Measurements from ENCODE around the gene MFNG. TPM values are rescaled to one million over a fixed set of nuclear protein-coding genes. Genes with fewer than 3 reads are reported as not detected.
A peak's percentile ranks its signal among the peaks of the same experiment; 100 is the strongest.

MFNG gene
- total RNA-seq, 2 experiments from 2014 or later: 225 to 235 TPM

DNA sequence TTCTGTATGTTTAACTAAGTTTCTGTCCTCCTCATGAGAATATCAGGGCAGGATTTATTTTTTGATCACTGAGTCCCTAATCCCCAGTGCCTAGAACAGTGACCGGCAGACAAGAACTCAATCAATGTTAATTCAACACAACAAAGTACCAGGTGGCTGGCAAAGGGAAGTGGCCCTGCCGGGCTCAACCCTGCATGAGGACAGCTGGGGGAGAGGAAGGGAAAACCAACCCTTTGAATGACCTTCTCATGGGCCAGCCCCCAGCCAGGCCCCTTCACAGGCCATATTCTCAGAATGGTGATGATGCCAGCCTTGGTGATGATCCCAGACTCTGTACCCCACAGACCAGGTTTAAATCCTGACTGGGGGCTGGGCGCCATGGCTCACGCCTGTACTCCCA lies 1.4 kb upstream of the MFNG start:
- Histone ChIP-seq H3K4me2 (ENCODE audit: low read length) (peak overlapping the region; percentile 77), H3K4me1 (ENCODE audit: insufficient read depth, low read length, poor library complexity, severe bottlenecking) (peaks cover 50% of the 10 kb centered on the region), H3K79me2 (ENCODE audit: insufficient read depth, low read depth, low read length) (peaks cover 36% of the 10 kb centered on the region), H2AFZ (ENCODE audit: low read length) (no peak overlapping the region), H3K36me3 (ENCODE audit: insufficient read depth, low read length) (peaks cover 21% of the 10 kb centered on the region), H3K4me3 (ENCODE audit: low read depth, low read length, poor library complexity, severe bottlenecking) (no peak overlapping the region), H4K20me1 (ENCODE audit: insufficient read depth, low read length) (0 out of 2 replicates have a peak, but pooled peaks cover 5% of the 10 kb centered on the region), H3K27ac (ENCODE audit: low read depth, low read length, poor library complexity, severe bottlenecking) (peak overlapping the region; percentile 91), H3K9me3 (ENCODE audit: low read length) (no peaks in the 10 kb centered on the region), H3K9me2 (ENCODE audit: insufficient read depth, low read length) (no peaks in the 10 kb centered on the region)
- ChIA-PET POLR2A (no interaction called here), CTCF (ENCODE audit: unreplicated experiment) (interaction anchor here (1.6 kb wide), 1 partner anchor 15 kb away, joined by 5 read pairs; no protein-coding TSS in a partner anchor)
- no TSS peak for BruUV-seq (replicated peaks)
- TF ChIP-seq, protein P1, sequence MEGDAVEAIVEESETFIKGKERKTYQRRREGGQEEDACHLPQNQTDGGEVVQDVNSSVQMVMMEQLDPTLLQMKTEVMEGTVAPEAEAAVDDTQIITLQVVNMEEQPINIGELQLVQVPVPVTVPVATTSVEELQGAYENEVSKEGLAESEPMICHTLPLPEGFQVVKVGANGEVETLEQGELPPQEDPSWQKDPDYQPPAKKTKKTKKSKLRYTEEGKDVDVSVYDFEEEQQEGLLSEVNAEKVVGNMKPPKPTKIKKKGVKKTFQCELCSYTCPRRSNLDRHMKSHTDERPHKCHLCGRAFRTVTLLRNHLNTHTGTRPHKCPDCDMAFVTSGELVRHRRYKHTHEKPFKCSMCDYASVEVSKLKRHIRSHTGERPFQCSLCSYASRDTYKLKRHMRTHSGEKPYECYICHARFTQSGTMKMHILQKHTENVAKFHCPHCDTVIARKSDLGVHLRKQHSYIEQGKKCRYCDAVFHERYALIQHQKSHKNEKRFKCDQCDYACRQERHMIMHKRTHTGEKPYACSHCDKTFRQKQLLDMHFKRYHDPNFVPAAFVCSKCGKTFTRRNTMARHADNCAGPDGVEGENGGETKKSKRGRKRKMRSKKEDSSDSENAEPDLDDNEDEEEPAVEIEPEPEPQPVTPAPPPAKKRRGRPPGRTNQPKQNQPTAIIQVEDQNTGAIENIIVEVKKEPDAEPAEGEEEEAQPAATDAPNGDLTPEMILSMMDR (conservative IDR thresholded peaks at IDR 0.05; ENCODE audit: low read length): no peak
- no peak for TF ChIP-seq EZH2phosphoT487 (IDR thresholded peaks at IDR 0.05; ENCODE audit: borderline replicate concordance, low read depth, low read length)
- DNase-seq (ENCODE audit: low spot score): peak; percentile 70
- intact Hi-C loops (cut with micrococcal nuclease; ENCODE audit: unreplicated experiment): no loop called here

DNA sequence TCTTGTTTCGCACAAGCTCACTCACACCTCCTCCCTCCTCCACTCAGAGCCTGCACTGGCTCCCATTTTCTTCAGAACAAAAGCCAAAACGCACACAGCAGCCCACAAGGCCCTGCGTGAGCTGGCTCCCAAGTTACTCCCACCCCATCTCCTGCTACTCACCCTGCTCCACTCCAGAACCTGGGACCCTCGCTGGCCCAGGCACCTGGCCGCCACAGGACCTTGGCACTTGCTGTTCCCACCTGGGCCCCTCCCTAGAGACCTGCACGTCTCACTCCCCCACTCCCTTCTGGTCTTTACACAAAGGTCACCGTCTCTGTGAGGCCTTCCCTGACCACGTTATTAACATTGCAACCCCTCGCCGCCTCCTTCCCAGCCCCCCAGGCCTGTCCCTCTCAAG lies 945 bp upstream of the MFNG start:
- Histone ChIP-seq H3K27ac (ENCODE audit: low read depth, low read length, poor library complexity, severe bottlenecking) (peak overlapping the region; percentile 91), H3K4me2 (ENCODE audit: low read length) (peak overlapping the region; percentile 77), H3K9me2 (ENCODE audit: insufficient read depth, low read length) (no peaks in the 10 kb centered on the region), H3K36me3 (ENCODE audit: insufficient read depth, low read length) (peaks cover 25% of the 10 kb centered on the region), H3K9me3 (ENCODE audit: low read length) (no peaks in the 10 kb centered on the region), H4K20me1 (ENCODE audit: insufficient read depth, low read length) (0 out of 2 replicates have a peak, but pooled peaks cover 5% of the 10 kb centered on the region), H3K79me2 (ENCODE audit: insufficient read depth, low read depth, low read length) (peaks cover 40% of the 10 kb centered on the region), H2AFZ (ENCODE audit: low read length) (no peak overlapping the region; the same call in 1 of the 2 replicates), H3K4me1 (ENCODE audit: insufficient read depth, low read length, poor library complexity, severe bottlenecking) (peaks cover 50% of the 10 kb centered on the region), H3K4me3 (ENCODE audit: low read depth, low read length, poor library complexity, severe bottlenecking) (peak overlapping the region; percentile 80)
- no peak for DNase-seq (ENCODE audit: low spot score)
- no peak for TF ChIP-seq EZH2phosphoT487 (IDR thresholded peaks at IDR 0.05; ENCODE audit: borderline replicate concordance, low read depth, low read length)
- TF ChIP-seq, protein P1 (conservative IDR thresholded peaks at IDR 0.05; ENCODE audit: low read length): no peak
- CTCF ChIA-PET (ENCODE audit: unreplicated experiment): interaction anchor here (1.6 kb wide), 1 partner anchor 14 kb away, joined by 5 read pairs; no protein-coding TSS in a partner anchor
- POLR2A ChIA-PET: interaction anchor here (0.6 to 1.1 kb wide), 3 partner anchors 11 to 121 kb away, joined by 3 to 6 read pairs (median 4); partner anchors contain the start of gene GGA1
- intact Hi-C loops (cut with micrococcal nuclease; ENCODE audit: unreplicated experiment): no loop called here
- no TSS peak for BruUV-seq (replicated peaks)
